Amniotic epithelial cell (primary cell): Measurements from ENCODE around the gene MXRA8.
A peak's percentile ranks its signal among the peaks of the same experiment; 100 is the strongest.

Source experiments
- DNase-seq: peaks from one replicate; pipeline ENCODE4 v3.0.0-alpha.2; 2010; ENCODE audit warnings: low read depth

Gene MXRA8

DNA sequence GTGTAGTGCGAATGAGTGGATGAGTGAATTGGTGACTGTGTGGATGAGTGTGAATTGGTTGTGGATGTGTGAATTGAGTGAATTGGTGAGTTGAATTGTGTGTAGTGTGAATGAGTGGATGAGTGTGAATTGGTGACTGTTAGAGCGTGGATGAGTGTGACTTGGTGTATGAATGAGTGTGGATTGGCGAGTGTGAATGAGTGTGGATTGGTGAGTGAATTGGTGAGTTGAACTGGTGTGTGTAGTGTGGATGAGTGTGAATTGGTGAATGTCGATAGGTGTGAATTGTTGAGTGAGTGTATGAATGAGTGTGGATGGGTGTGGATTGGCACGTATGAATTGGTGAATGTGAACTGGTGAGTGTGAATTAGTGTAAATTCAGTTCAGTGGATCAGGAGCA, 9.0 kb upstream of the MXRA8 start:
- no peak for DNase-seq

DNA sequence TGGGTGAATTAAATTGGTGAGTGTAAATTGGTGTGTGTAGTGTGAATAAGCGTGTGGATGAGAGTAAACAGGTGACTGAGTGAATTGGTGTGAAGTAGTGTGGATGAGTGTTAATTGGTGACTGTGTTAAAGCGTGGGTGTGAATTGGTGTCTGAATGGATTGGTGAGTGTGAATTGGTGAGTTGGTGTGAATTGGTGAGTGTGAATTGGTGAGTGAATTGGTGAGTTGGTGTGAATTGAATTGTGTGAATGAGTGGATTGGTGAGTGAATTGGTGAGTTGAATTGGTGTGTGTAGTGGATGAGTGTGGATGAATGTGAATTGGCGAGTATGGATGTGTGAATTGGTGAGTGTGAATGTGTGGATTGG, 8.3 kb upstream of the MXRA8 start:
- no peak for DNase-seq

DNA sequence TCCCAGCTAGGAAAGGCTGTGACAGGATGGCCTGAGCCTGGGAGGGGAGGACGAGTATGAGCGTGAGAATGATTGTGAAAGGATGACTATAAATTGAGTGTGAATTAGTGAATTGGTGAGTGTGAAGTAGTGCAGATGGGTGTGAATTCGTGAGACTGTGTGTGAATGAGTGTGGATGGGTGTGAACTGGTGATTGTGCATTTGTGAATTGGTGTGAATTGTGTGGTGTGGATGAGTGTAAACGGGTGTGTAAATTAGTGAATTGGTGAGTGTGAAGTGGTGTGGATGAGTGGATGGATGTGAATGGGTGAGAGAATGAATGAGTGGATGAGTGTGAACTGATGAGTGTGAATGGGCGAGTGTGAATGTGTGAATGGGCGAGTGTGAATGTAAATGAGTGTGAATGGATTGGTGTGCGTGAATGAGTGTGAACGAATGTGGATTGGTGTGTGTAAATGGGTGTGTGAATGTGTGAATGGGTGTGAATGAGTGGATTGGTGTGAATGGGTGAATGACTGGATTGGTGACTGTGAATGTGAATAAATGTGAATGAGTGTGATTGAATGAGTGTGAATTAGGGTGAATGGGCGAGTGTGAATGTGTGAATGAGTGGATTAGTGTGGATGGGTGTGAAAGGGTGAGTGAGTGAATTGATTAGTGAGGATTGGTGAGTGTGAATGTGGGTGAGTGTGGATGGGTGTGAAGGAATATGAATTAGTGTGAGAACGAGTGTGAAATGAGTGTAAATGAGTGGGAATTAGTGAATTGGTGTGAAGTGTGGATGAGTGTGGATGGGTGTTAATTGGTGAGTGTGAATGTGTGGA, 7.7 kb upstream of the MXRA8 start:
- DNase-seq, result no peak

DNA sequence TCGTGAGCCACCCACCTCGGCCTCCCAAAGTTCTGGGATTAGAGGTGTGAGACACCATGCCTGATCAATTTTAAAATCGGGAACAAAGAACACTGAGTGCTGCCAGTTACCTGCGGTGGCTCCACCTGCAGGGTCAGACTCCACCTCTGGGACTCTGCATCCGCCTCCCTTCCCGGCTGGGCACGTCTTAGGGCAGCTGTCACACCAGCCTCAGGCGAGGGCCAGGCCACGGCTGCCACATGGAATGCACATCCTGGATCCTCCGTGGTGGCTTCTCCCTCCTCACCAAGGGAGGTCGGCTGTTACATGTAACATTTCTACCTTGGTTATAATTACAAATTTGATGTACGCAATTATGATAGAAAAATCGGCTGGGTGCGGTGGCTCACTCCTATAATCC, 5.9 kb upstream of the MXRA8 start:
- DNase-seq, result no peak

DNA sequence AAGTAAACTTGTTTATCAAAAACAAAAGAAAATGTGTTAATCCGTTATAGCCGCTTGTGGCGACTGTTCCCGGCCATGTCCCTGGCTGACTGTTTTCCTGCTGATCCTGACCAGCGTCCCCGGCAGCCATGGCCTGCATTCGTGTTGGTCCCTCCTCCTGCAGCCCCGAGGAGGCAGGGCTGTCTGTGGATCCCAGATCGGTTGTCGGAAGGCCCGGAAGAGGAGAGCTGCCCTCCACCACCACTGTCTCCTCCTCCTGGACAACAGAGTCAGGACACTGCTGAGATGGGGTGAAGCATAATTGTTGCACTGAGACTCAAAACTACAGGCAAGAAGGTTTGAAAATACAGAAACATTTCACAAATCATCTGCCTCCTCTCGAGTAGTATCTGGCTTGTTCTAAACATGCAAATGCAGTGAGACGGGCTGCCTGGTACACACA, 3.6 kb upstream of the MXRA8 start:
- peak; percentile 91 for DNase-seq

DNA sequence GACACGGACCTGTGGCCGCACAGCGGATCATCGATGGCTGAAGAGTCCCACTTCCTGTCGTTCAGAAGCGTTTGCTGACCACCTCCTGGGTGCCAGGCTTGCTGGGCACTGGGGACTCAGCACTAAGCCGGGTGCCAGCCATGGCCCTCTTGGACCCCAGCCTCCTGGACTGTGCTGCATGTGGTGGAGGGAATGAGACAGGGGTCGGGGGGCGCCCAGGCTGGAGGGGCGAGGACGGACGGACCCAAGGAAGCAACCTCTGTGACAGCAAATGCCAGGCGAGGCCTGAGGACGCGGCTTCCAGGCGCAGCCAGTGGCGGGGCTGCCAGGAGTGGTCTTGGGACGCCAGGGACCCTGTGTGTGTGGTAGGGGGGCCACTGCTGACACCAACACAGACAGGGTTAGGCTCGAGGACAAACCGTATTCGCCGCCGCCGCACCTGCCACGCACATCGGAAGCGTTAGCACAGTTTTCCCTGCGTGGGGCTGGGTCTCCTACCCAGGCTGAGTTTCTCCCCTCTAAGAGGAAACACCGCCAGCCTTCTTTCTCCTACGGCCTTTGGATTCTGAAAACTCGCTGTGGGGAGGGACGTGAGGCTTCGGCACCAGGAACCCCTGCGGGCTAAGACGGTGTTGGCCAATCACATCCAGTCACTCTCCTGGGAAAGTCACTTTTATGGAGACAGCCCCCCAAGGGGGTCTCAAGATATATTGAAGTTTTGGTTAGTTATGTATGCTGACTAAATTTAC, 3.1 kb upstream of the MXRA8 start:
- DNase-seq, result no peak

DNA sequence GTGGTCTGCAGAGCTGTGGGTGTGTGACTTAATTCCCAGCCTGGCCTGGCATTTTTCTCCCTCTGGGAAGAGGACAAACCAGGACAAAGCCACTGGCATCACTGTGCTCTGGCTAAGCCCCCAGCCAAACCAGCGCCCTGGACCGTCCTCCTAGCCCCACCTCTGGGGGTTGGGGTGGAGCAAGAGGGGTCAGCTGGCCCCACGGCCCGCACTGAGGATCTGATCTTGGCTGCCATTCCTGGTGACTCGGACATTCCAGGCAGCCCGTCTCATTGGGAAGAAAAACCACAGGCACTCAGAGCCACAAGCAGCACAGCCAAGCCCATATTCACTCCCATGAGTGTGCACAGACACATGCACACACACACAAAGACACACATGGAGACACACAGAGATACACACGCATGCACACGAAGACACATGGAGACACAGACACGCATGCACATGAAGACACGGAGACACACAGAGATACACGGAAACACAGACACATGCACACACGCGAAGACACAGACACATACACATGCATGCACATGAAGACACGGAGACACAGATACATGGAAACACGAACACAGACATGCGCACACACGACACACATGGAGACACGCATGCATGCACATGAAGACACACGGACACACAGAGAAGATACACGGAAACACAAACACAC, 2.3 kb upstream of the MXRA8 start:
- peak; percentile 95 for DNase-seq

DNA sequence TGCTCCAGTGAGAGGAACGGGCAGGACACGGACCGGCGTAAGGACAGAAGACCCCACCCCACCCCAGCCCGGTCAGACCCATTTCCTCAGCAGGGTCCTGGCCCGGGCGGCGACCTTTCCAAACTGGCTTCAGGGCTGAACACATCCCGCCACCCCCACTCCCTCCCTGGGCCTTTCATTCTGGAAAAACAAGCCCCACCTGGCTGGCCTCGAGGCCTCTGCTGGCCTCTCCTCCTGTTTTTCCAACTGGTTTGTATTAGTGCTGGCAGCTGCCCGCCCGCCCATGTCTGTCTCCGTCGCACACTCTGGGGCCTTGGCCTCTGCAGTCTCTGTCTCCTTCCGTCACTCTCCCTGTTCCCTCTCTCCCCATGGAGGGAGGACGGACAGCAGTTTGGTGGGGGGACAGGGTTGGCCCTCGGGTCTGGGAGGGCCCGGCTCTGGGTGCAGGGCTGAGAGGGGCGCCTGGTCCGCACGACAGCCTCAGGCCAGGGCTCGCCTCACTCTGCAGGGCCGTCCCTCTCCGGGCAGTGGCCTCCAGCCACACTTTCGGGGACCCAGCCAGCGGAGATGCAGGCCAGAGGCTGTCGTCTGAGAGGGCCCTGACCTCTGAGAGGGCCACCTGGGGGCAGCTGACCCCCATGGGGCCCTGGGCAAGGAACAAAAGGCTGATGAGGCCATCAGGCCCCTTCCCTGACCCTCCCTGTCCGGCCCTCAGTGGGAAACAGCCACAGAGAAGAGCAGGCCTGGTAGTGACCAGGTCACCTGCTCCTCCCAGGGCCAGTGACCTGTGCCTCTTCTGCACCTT, 1.5 kb upstream of the MXRA8 start:
- DNase-seq, result peak; percentile 45

DNA sequence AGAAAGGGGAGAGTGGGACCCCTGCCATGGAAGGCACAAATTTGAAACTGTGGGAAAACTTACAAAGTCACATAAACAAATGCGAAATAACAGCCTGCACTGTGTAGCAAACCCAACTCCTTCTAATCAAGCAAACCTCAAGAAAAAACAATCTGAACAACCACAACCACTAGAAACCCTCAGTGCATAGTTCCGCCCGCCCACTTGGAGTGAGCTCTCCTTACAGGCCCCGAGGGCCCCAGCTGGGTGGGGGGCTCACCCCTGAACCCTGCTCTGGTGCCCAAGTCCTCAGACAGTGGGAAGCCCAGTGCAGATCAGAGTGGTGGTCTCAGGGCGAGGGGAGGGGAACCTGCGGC, 931 bp upstream of the MXRA8 start:
- DNase-seq, result peak; percentile 86

DNA sequence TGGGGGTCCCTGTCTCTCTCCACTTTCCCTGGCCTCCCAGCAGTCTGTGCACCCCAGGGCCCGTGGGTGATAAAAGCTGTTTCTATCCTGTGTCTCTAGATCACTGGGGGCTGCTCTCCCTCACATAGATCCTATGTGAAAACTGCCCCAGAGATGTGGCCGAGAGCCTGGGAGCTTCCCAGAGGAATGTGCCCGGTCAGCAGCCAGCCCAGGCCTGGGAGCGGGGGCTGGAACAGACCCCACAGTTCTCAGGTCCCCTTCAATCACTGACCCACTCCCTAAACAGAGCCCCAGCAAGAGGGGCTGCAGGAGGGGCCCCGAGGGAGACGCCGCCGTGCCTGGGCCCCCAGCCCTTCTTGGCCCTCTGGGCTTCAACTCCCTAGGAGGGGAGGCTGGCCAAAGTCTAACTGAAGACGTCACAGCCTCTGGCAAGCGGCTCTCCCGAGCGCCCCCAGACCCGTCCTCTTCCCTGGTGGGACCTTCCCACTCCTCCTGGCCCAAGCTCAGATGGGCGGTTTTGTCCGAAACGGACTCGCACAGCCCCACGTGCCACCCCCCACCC, 403 bp downstream of the MXRA8 start:
- peak; percentile 31 for DNase-seq

DNA sequence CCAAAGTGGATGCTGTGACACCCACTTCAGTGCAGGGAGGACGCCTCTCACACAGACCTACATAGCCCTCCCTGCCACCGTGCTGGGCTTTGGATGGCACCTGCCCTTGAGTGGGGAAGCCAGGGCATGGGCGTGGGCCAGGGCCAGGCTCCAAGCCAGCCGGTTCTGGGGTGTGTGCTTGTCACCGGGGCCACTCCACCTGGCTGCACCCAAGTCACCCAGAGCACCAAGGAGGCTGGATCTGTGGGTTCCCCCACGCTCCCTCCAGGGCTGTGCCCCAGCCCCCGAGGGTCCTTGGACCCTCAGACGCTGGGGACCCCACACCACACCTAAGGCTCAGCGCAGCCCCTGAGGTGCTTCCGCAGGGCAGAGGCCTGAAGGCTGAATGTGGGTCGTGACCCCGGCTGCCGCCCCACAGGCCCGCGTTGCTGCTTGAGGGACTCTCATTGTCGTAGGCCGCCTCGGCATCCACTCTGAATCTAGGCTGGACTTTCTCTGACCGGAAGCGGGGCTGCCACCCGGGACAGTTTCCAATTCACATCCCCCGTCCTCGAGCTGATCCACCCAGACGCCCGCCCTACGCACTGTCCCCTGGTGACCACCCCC, 1.5 kb downstream of the MXRA8 start:
- no peak for DNase-seq

DNA sequence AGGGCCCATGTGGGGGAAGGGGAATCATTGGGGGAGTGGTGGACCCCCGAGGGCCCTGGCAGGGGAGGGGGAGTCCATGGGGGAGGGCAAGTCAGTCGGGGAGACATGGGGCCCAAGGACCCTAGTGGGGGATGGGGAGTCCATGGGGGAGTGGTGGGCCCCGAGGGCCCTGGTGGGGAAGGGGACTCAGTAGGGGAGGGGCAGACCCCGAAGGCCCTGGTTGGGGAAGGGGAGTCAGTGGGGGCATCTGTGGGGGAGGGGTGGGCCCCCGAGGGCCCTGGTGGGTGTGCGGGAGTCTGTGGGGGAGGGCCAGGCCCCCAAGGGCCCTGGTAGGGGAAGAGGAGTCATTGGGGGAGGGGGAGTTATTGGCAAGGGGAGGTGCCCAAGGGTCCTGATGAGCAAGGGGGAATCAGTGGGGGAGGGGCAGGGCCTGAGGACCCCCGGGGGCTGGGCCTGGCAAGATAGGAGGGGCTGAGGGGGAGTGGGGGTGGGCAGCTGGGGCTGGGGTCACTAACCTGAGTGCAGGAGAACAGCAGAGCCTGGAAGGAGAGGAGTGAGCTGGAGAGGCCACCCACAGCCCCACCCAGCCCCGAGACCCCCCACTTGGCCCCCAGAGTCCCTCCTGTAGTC, 2.1 kb downstream of the MXRA8 start:
- DNase-seq, result no peak

DNA sequence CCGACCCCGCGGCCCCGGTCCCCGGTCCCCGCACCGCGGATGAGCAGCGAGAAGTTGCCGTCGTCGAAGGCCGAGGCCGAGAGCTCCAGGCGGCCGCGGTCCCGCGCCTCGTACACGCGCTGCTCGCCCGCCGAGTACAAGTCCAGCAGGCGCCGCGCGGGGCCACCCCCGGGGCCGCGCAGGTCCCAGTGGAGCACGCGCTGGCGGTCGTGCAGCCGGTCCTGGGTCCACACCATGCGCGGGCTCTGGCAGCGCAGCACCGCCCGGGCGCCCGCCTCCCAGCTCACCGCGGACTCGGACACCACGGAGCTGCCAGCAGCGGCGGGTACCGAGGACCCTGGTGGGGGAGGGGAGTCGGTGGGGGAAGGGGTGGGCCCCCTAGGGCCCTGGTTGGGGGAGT, 2.9 kb downstream of the MXRA8 start:
- DNase-seq, result peak; percentile 42

DNA sequence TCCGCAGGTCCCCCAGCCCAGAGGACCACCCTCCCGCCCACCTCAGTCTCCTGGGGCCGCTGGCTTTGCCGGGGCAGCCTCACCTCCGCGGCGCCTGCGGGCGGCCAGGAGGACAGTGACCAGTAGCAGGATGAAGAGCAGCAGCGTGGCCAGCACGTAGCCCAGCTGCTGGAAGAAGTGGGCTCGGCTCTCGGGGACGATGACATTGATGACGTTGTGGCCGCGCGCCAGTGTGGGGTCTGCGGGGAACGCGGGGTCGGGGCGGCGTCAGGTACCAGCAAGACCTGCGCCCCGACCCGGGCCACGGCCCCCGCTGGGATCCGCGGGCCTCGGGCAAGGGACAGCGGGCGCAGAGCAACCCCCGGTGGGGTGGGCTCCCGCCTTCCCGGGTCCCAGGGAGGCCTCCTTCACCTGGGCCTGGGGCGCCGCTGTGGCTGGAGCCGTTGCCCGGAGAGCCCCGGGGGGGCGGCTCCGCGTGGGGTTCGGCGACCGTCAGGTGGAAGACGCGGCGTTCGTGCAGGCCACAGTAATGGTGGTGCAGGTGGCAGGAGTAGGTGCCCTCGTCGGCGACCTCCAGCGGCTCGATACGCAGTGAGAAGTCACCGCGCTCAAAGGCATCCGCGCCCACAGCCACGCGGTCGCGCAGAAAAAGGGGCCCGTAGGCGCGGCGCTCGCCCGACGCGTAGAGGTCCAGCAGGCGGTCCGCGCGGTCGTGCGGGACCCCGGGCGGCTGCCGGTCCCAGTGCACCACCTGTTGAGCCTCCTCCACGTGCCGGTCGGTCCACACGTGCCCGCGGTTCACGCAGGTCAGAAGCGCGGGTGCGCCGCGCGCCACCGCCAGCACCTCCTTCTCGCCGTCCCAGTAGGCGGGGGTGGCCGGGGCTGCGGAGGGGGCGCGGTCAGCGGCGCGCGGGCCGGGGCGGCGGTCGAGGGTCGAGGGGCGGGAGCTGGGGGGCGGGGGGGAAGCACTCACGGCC, 3.8 kb downstream of the MXRA8 start:
- DNase-seq, result no peak

DNA sequence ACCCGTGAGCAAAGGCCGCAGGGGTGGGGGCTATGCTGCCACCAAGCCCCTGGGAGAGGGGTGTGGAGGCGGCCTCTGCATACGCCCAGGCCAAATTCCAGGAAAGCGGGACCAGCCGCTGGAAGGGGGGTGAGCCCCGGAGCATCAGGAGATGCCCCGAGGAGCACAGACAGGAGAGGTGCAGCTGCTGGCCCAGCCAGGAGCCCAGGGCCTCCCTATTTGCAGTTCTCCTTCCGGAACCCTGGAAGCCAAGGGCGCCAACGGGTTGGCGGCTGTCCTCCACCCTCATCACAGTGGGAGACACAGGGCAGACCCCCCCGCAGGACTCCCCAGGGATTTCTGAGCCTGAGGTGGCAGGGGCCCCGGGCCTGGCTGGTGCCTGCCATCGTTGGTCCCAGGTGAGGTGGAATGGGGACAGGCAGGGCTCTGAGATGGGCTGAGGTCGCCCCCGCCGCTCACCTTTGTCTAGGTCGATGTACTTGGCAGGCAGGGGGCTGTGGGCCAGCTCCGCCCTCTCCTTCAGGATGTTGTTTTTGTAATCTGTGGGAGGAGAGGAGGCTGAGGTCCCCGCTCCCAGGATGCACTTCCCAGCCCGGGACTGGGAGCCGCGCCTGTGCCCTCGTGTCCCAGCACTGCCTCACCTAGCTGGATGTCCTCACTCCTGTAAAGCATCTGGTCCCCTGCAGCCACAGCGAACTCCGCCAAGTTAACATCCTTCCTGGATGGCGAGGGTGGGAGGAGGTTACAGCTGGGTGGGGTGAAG, 4.8 kb downstream of the MXRA8 start:
- DNase-seq, result no peak

DNA sequence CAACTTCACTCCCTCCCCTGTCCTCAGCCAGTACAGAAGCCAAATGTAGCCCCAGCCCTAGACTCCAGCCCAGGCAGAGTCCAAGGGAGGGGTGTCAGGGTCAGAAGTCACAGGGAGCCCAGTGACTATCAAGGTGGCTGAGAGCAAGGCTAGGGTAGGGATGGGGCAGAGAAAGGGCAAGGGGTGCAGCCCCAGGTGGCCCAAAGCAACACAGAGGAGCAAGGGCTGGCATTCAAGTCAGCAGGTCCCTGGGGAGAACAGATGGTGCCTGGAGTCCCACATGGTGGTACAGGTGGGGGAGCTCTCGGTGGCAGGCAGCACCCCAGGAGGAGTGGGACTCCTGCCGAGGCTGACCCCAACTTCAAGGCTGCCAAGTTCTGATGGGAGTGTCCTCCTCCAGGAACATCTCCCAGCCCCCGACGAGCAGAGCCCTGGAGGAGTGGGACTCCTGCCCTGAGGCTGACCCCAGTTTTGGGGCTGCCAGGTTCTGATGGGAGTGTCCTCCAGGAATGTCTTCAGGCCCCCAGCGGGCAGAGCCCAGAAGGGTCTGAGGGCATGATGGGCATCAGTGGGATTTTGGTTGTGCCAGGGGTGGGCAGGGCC, 5.5 kb downstream of the MXRA8 start:
- DNase-seq, result no peak

DNA sequence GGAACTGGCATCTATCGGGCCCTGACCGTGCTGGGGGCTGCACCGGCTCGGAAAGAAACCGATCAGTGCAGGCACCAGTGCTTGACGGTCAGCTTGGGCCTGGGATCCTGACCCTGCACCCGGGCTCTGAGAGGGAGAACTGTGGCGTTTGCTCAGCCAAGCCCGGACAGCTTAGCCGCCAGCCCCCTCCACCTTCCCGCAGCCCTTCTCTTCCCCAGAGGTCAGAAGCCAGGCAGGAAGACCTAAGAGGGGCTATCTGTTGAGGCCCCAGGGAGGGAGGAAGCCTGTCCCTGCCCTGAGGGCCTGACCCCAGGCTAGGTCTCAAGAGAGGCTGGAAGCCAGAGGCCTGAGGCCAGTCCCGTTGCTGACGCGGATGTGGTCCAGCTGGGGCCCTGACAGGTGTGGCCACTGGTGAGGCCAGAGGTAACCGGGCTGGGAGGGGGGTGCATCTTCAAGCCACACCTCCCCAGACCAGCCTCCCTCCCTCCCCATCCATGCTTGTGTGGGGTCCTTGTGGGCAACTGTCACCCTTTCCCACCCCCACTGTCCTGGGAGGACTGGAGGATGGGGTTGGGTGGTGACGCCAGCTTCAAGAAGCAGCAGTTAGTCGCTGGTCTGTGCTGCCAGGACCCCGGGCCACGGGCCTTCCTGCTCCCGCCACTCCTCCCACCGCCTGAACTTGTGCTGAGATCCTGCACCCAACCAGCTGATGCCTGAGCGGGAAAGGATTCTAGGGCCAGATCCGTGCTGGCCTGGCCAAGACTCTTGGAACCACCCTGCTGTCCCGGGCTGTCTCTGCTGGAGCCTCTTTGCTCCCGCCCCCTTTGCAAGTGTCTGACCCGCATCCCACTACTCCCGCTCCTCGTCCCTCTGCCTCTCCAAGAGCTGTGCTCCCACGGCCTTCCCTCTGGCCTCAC, 6.6 kb downstream of the MXRA8 start:
- peak; percentile 30 for DNase-seq
